CD4-positive, alpha-beta T cell (primary cell): ENCODE data around the gene TMEM72. TPM values are rescaled to one million over a fixed set of nuclear protein-coding genes. Genes with fewer than 3 reads are reported as not detected.

Experiments
- ATAC-seq: fragments of 200-7000 bp; cut with Tn5 transposase; one replicate; pipeline ENCODE4 v1.10.0; 2022; ENCODE audit warnings: mild to moderate bottlenecking; ENCODE audit not compliant: poor library complexity
- CTCF ChIA-PET: fragments of 350-600 bp; sonication (Branson Sonifier 250); formaldehyde crosslinking; loops from one replicate; lab custom pipeline; 2021; ENCODE audit warnings: antibody characterized with exemption, inconsistent platforms; lab: Charles Lee
- POLR2A ChIA-PET: fragments of 350-600 bp; sonication (Branson Sonifier 250); formaldehyde crosslinking; loops from one replicate; lab custom pipeline; 2021; ENCODE audit warnings: antibody characterized with exemption, inconsistent platforms; lab: Charles Lee
- DNase-seq, 14 experiments: peaks; one replicate each; pipeline ENCODE4 v3.0.0-alpha.2; 2013 to 2020; ENCODE audit warnings: mixed read lengths in 2 of 14
- H3K27ac ChIP-seq, 2 donors: one replicate each; pipeline versions ENCODE4 v1.5.1 to v1.7.0; 2013; ENCODE audit warnings: low read length in 2 of 2, low read depth in 1 of 2, mild to moderate bottlenecking in 1 of 2
- H3K27me3 ChIP-seq, 2 experiments: 1 replicate in 1 of 2; 2 replicates in 1 of 2; pipeline versions ENCODE4 v1.6.1 to v1.7.0; 2013; ENCODE audit warnings: low read length in 2 of 2, control low read depth in 1 of 2, mild to moderate bottlenecking in 1 of 2, moderate library complexity in 1 of 2; ENCODE audit not compliant: insufficient read depth in 2 of 2, control insufficient read depth in 1 of 2
- H3K36me3 ChIP-seq: one replicate; pipeline ENCODE4 v1.6.1; 2013; ENCODE audit warnings: low read length, control low read depth; ENCODE audit not compliant: insufficient read depth
- H3K4me1 ChIP-seq: one replicate; pipeline ENCODE4 v1.6.1; 2013; ENCODE audit warnings: low read length, control low read depth; ENCODE audit not compliant: insufficient read depth
- H3K4me3 ChIP-seq: one replicate; pipeline ENCODE4 v1.5.1; 2013; ENCODE audit warnings: mild to moderate bottlenecking, low read length, moderate library complexity
- H3K9me3 ChIP-seq, 2 experiments: 1 replicate in 1 of 2; 2 replicates in 1 of 2; pipeline versions ENCODE4 v1.6.1 to v1.7.0; 2013; ENCODE audit warnings: low read length in 2 of 2, mild to moderate bottlenecking in 2 of 2, control low read depth in 1 of 2, moderate library complexity in 1 of 2; ENCODE audit not compliant: control insufficient read depth in 1 of 2, insufficient read depth in 1 of 2
- H3K27ac Mint-ChIP-seq: one replicate; pipeline ENCODE4 v1.8.0; 2020; ENCODE audit warnings: mixed read lengths
- H3K27me3 Mint-ChIP-seq: one replicate; pipeline ENCODE4 v1.8.0; 2021; ENCODE audit warnings: mixed read lengths
- H3K36me3 Mint-ChIP-seq: one replicate; pipeline ENCODE4 v1.8.0; 2021; ENCODE audit warnings: low read depth, mixed read lengths
- H3K4me1 Mint-ChIP-seq: one replicate; pipeline ENCODE4 v1.8.0; 2021; ENCODE audit warnings: low read depth, mixed read lengths
- H3K4me3 Mint-ChIP-seq: one replicate; pipeline ENCODE4 v1.8.0; 2020; ENCODE audit warnings: mild to moderate bottlenecking, mixed read lengths
- H3K9me3 Mint-ChIP-seq: one replicate; pipeline ENCODE4 v1.8.0; 2020; ENCODE audit warnings: mixed read lengths
- CTCF ChIP-seq: fragments of 200-600 bp; IDR thresholded peaks from one replicate; pipeline ENCODE4 v1.8.0; 2022; ENCODE audit warnings: antibody characterized with exemption, mild to moderate bottlenecking
- intact Hi-C, 2 experiments: fragments of 100-400 bp; cut with DNase I in 1 of 2; cut with micrococcal nuclease in 1 of 2; formaldehyde crosslinking; loops; one replicate each; pipeline versions ENCODE4 v1.15.1 to v1.9.0; 2023 to 2025; cut with DNase I, micrococcal nuclease
- total RNA-seq, 174 experiments: library from RNA in 2 of 174; stranded (reverse) in 2 of 174; gene quantifications; one replicate each; pipeline ENCODE4 v1.2.3 and lab custom pipeline; 2021 to 2026

TMEM72 gene
- total RNA-seq, 2 experiments from 2014 or later: not detected

DNA sequence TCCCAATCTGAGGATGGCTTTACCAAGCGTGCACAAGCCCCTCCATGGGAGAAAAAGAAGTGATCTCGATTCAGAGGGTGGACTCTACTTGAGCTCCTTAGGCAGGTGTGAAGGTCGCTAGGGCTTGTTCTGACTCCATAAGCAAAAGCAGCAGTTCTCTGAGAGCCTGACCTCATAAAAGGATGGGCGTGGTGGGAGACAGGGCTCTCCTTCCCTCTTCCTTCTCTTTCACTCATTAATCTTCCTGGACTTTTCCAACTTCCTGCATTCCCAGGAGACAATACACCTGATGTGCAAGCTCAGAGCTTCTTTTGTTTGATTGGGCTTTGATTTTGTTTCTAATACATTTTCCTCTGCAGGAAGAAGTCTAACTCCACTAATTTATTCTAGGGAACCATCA is 22.3 kb upstream of the TMEM72 start:
- Mint-ChIP-seq H3K4me3 (no peak overlapping the region), H3K27me3 (no peaks in the 10 kb centered on the region), H3K36me3 (no peaks in the 10 kb centered on the region), H3K4me1 (no peaks in the 10 kb centered on the region), H3K27ac (no peak overlapping the region), H3K9me3 (no peaks in the 10 kb centered on the region)
- Histone ChIP-seq H3K4me1 (no peaks in the 10 kb centered on the region), H3K27ac (no peak overlapping the region), H3K36me3 (no peaks in the 10 kb centered on the region), H3K9me3 (no peaks in the 10 kb centered on the region), H3K4me3 (no peak overlapping the region), H3K27me3 (peaks cover 0 to under 1% of the 10 kb centered on the region in 2 experiments)
- CTCF ChIA-PET: no interaction called here
- no peak for TF ChIP-seq CTCF
- no peak for ATAC-seq
- POLR2A ChIA-PET: no interaction called here
- intact Hi-C loops: no loop called here
- no peak for DNase-seq

- ChIA-PET POLR2A (no interaction called here), CTCF (no interaction called here)
- H3K36me3 Mint-ChIP-seq: no peaks in the 10 kb centered on the region
- intact Hi-C loops: no loop called here
- Histone ChIP-seq H3K9me3 (no peaks in the 10 kb centered on the region), H3K36me3 (no peaks in the 10 kb centered on the region), H3K27me3 (no peaks in the 10 kb centered on the region), H3K4me1 (no peaks in the 10 kb centered on the region), H3K27ac (no peak overlapping the region), H3K4me3 (no peak overlapping the region)
- no peaks in the 10 kb centered on the region for H3K4me1 Mint-ChIP-seq
- H3K9me3 Mint-ChIP-seq: no peaks in the 10 kb centered on the region
- H3K27ac Mint-ChIP-seq: no peak overlapping the region
- DNase-seq (no peak), ATAC-seq (no peak)
- no peaks in the 10 kb centered on the region for H3K27me3 Mint-ChIP-seq
- H3K4me3 Mint-ChIP-seq: no peak overlapping the region
- no peak for TF ChIP-seq CTCF
Measured at GRCh38 chr10:44889834-44890233, 21.3 kb upstream of the TMEM72 start.

GRCh38 chr10:44890696-44891563 is 20.2 kb upstream of the TMEM72 start:
- intact Hi-C loops: no loop called here
- no peaks in the 10 kb centered on the region for H3K36me3 ChIP-seq
- ATAC-seq (no peak), DNase-seq (no peak)
- Mint-ChIP-seq H3K27ac (no peak overlapping the region), H3K4me1 (no peaks in the 10 kb centered on the region), H3K36me3 (no peaks in the 10 kb centered on the region), H3K4me3 (no peak overlapping the region), H3K27me3 (no peaks in the 10 kb centered on the region), H3K9me3 (no peaks in the 10 kb centered on the region)
- ChIA-PET CTCF (no interaction called here), POLR2A (no interaction called here)
- no peaks in the 10 kb centered on the region for H3K9me3 ChIP-seq
- no peak overlapping the region for H3K4me3 ChIP-seq
- no peaks in the 10 kb centered on the region for H3K4me1 ChIP-seq
- H3K27ac ChIP-seq: no peak overlapping the region
- no peak for TF ChIP-seq CTCF
- no peaks in the 10 kb centered on the region for H3K27me3 ChIP-seq
